GM10266 (cell line): ENCODE data around the gene THSD7B.
"Not testable (repeated sequence)": the region's sequence is repeated elsewhere in the genome, so short reads cannot be mapped to it uniquely, and the experiment has no call there.

Experiments
- DNase-seq: peaks from one replicate; pipeline ENCODE4 v3.0.0; 2012; ENCODE audit errors: extremely low spot score
- CTCF ChIP-seq: IDR thresholded peaks from 2 replicates; pipeline ENCODE4 v1.5.1; 2012; ENCODE audit warnings: mild to moderate bottlenecking, low read depth; ENCODE audit not compliant: control insufficient read depth, insufficient read depth; ENCODE audit errors: missing control alignments

THSD7B gene

GRCh38 chr2:137056704-137057103 is 291.4 kb downstream of the THSD7B start:
- TF ChIP-seq CTCF: no peak
- DNase-seq: no peak

- DNase-seq: not testable (repeated sequence)
Measured at GRCh38 chr2:137076111-137076765, 310.9 kb downstream of the THSD7B start.

- no peak for TF ChIP-seq CTCF
- no peak for DNase-seq
Measured at GRCh38 chr2:137091704-137092103, 326.4 kb downstream of the THSD7B start.

- no peak for DNase-seq
- no peak for TF ChIP-seq CTCF
Measured at GRCh38 chr2:137093116-137093515, 327.8 kb downstream of the THSD7B start.

- no peak for TF ChIP-seq CTCF
- DNase-seq: no peak
Measured at GRCh38 chr2:137096187-137096586, 330.8 kb downstream of the THSD7B start.

GRCh38 chr2:137096693-137097092 is 331.3 kb downstream of the THSD7B start:
- no peak for DNase-seq
- no peak for TF ChIP-seq CTCF

GRCh38 chr2:137101814-137102213 is 336.5 kb downstream of the THSD7B start:
- DNase-seq: not testable (repeated sequence)

- no peak for DNase-seq
- TF ChIP-seq CTCF: no peak
Measured at GRCh38 chr2:137107904-137108303, 342.6 kb downstream of the THSD7B start.
